ENCODE results near the gene B4GALT3. TPM values are rescaled to one million over a fixed set of nuclear protein-coding genes. Genes with fewer than 3 reads are reported as not detected.

B4GALT3 gene
- total RNA-seq, 1 donor: 11.4 TPM

DNA sequence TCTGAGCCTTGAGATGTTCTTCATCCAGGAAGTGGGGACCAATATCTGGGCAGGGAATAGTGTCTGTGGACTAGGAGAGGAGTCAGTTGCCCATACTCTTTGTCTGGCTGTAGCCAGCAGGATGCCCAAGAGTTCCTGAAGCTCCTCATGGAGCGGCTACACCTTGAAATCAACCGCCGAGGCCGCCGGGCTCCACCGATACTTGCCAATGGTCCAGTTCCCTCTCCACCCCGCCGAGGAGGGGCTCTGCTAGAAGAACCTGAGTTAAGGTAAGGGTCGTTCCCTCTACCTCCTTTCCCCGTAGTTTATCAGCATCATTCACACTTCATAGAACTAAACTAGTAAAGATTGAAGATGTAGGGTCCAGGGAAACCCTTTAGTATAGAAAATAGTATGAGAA is 14.5 kb downstream of the B4GALT3 start:
- TF ChIP-seq, protein P1, sequence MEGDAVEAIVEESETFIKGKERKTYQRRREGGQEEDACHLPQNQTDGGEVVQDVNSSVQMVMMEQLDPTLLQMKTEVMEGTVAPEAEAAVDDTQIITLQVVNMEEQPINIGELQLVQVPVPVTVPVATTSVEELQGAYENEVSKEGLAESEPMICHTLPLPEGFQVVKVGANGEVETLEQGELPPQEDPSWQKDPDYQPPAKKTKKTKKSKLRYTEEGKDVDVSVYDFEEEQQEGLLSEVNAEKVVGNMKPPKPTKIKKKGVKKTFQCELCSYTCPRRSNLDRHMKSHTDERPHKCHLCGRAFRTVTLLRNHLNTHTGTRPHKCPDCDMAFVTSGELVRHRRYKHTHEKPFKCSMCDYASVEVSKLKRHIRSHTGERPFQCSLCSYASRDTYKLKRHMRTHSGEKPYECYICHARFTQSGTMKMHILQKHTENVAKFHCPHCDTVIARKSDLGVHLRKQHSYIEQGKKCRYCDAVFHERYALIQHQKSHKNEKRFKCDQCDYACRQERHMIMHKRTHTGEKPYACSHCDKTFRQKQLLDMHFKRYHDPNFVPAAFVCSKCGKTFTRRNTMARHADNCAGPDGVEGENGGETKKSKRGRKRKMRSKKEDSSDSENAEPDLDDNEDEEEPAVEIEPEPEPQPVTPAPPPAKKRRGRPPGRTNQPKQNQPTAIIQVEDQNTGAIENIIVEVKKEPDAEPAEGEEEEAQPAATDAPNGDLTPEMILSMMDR (IDR thresholded peaks at IDR 0.05; ENCODE audit: insufficient read depth, low read length): no peak
- DNase-seq (ENCODE audit: low read depth): no peak

DNA sequence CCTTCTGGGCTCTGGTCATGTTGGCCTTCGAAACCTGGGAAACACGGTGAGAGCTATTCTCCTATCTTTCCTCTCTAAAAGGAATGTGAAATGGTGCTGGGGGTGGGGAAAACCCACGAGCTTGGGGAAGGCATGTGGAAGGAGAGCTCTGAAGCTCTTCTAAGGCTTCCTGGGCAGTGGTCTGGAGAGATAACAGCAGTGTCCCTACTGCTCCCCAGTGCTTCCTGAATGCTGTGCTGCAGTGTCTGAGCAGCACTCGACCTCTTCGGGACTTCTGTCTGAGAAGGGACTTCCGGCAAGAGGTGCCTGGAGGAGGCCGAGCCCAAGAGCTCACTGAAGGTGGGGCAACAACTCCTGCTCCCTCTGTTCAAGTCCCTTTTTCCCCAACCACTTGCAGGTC is 15.3 kb downstream of the B4GALT3 start:
- no peak for DNase-seq (ENCODE audit: low read depth)
- no peak overlapping the region for H3K4me3 ChIP-seq (ENCODE audit: low read depth, low read length)
- TF ChIP-seq, protein P1 (IDR thresholded peaks at IDR 0.05; ENCODE audit: insufficient read depth, low read length): no peak

More for the DNA sequence above, 14.5 kb downstream of the B4GALT3 start:
- no peak overlapping the region for H3K4me3 ChIP-seq (ENCODE audit: low read depth, low read length)

DNA sequence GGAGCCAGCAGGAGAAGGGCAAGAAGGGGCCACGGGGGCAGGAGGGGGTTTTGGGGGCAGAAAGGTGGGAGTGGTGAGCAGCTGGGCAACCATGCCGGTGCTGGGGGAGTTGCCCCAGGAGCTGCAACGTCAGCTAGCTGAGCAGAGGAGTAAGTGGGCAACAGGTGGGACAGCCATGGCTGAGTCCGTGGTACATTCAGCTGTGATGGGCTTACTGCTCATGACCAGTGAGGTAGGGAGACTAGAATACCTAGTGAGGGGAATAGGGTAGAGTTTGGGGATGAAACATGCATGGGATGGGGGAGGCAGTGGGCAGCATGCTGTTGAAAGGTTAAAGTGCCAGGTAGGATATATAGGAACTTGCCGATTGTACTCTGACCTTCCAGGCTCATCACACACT is 15.7 kb downstream of the B4GALT3 start:
- TF ChIP-seq, protein P1 (IDR thresholded peaks at IDR 0.05; ENCODE audit: insufficient read depth, low read length): no peak
- H3K4me3 ChIP-seq (ENCODE audit: low read depth, low read length): no peak overlapping the region
- DNase-seq (ENCODE audit: low read depth): no peak

DNA sequence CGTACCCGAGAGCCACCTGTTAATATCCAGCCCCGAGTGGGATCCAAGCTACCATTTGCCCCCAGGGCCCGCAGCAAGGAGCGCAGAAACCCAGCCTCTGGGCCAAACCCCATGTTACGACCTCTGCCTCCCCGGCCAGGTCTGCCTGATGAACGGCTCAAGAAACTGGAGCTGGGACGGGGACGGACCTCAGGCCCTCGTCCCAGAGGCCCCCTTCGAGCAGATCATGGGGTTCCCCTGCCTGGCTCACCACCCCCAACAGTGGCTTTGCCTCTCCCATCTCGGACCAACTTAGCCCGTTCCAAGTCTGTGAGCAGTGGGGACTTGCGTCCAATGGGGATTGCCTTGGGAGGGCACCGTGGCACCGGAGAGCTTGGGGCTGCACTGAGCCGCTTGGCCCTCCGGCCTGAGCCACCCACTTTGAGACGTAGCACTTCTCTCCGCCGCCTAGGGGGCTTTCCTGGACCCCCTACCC is 16.6 kb downstream of the B4GALT3 start:
- peak overlapping the region; percentile 10 for H3K4me3 ChIP-seq (ENCODE audit: low read depth, low read length)
- TF ChIP-seq, protein P1 (IDR thresholded peaks at IDR 0.05; ENCODE audit: insufficient read depth, low read length): no peak

DNA sequence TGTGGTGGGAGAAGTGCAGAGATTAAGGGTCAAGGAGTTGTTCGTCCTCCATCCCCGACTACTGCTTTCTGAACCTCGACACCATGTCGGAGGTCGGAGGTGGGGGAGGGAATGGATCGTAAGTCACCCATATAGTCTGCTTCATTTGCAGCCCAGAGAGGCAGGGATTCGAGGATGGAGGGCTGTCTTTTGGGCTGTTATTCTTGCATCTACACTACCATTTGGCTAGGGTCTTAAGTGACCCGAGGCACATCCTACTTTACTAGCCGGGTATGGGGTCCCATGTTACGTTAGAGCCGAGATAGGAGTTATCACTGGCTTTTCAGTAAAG is 17.4 kb downstream of the B4GALT3 start:
- DNase-seq (ENCODE audit: low read depth): no peak
- TF ChIP-seq, protein P1 (IDR thresholded peaks at IDR 0.05; ENCODE audit: insufficient read depth, low read length): no peak
- H3K4me3 ChIP-seq (ENCODE audit: low read depth, low read length): peak overlapping the region; percentile 91

More for the DNA sequence above, 16.6 kb downstream of the B4GALT3 start:
- DNase-seq (ENCODE audit: low read depth): no peak

DNA sequence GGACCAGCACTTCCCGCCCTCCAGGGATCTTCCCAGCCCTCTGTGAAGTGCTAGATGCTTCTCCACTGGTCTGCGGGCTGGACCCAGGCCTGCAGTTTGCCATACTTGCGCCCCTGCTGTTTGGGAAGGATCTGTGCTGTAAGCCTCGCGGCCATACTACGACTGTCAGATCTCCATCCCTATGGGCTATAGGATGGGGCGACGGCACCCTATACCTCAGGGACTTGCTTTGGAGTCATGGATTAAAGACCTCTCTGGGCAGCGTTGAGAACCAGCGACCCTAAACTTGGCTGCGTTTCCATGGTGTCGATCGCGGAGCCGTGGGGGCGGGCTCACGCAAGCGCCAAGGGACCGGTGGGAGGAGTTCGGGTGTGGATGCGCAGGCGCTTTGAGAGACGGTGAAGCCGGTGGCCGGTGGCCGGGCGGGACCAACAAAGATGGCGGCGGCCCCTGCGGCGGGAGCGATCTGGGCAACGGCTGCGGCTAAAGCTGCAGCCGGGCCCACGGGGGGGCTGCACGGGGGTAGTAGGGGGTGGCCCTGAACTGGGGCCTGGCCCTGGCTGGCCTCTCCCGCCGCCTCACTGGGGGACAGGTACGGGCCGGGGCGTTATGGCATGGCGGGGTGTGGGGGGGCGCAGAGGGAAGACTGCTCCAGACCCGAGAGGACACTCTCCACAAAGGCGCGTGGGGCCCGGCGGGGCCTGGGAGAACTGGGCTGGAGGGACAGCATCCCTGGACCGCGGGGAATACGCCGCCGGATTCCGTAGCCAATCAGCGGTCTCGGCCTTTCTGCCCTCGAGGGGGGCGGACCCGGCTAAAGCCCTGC is 18.0 kb downstream of the B4GALT3 start, which contains the start of gene USP21:
Gene USP21 (plus strand): TSS at position 414 of the 826 bp plus-strand sequence. CDS start 1,141 bp downstream, outside the sequence.
- peak within 1 kb of the TSS; percentile 91 for H3K4me3 ChIP-seq (ENCODE audit: low read depth, low read length)
- peak; percentile 87 for DNase-seq (ENCODE audit: low read depth)
- TF ChIP-seq, protein P1 (IDR thresholded peaks at IDR 0.05; ENCODE audit: insufficient read depth, low read length): peak; percentile 64
